ENCODE results near the gene HAPLN2.

The HAPLN2 gene

GRCh38 chr1:156624814-156625435 is 5.7 kb downstream of the HAPLN2 start (continued):
- peak; percentile 91 for TF ChIP-seq ZNF449 (tag by site-specific recombination; IDR thresholded peaks at IDR 0.05)
- TF ChIP-seq ZNF777 (tag by site-specific recombination; IDR thresholded peaks at IDR 0.05; ENCODE audit: borderline replicate concordance): peak; percentile 79; the same call in 1 of the 2 replicates
- TF ChIP-seq KLF8 (tag by site-specific recombination; IDR thresholded peaks at IDR 0.05): peak; percentile 40; the same call in 1 of the 2 replicates
- TF ChIP-seq ZBTB20 (tag by site-specific recombination; IDR thresholded peaks at IDR 0.05): 0 out of 2 replicates have a peak, but pooled peaks have one; percentile 29
- TF ChIP-seq ZNF280C (tag by site-specific recombination; IDR thresholded peaks at IDR 0.05): no peak
- peak; percentile 92 for TF ChIP-seq ZIC2 (tag by site-specific recombination; IDR thresholded peaks at IDR 0.05)
- peak; percentile 71; the same call in 1 of the 2 replicates for TF ChIP-seq HIC1 (tag by site-specific recombination; IDR thresholded peaks at IDR 0.05)
- TF ChIP-seq EGR2 (tag by site-specific recombination; IDR thresholded peaks at IDR 0.05; ENCODE audit: low read depth): peak; percentile 52; the same call in 1 of the 2 replicates
- TF ChIP-seq ZNF792 (tag by site-specific recombination; IDR thresholded peaks at IDR 0.05): 0 out of 2 replicates have a peak, but pooled peaks have one; percentile 32
- TF ChIP-seq PRDM4 (tag by site-specific recombination; IDR thresholded peaks at IDR 0.05): peak; percentile 14; the same call in 1 of the 2 replicates
- TF ChIP-seq SP3 (tag by site-specific recombination; IDR thresholded peaks at IDR 0.05): peak; percentile 43
- TF ChIP-seq ZFHX2 (tag by site-specific recombination; conservative IDR thresholded peaks at IDR 0.05): peak; percentile 76
- TF ChIP-seq SP2 (tag by site-specific recombination; IDR thresholded peaks at IDR 0.05): peak; percentile 9; the same call in 1 of the 2 replicates
- TF ChIP-seq ZBTB10 (tag by site-specific recombination; IDR thresholded peaks at IDR 0.05): peak; percentile 42
- no peak for TF ChIP-seq ZNF768 (tag by site-specific recombination; IDR thresholded peaks at IDR 0.05)
- TF ChIP-seq GLIS2 (tag by site-specific recombination; IDR thresholded peaks at IDR 0.05): peak; percentile 93
- no peak for TF ChIP-seq KLF1 (tag by site-specific recombination; IDR thresholded peaks at IDR 0.05)
- peak; percentile 97 for TF ChIP-seq ZNF335 (tag by site-specific recombination; conservative IDR thresholded peaks at IDR 0.05)
- no peak for TF ChIP-seq ZNF639 (tag by site-specific recombination; IDR thresholded peaks at IDR 0.05)
- TF ChIP-seq SCRT2 (tag by site-specific recombination; IDR thresholded peaks at IDR 0.05): 0 out of 2 replicates have a peak, but pooled peaks have one; percentile 12
- no peak for TF ChIP-seq ZBTB17 (tag by site-specific recombination; IDR thresholded peaks at IDR 0.05)
